Spleen (tissue), 7 donors: Measurements from ENCODE around the gene PRKCZ.

Experiments used
- CTCF ChIP-seq, 11 experiments: fragments of 200-600 bp in 7 of 11; fragments of 450-650 bp in 4 of 11; sonication (generic) in 4 of 11; IDR thresholded peaks in 8 of 11; conservative IDR thresholded peaks in 3 of 11; 1 replicate in 7 of 11; 2 replicates in 4 of 11; pipeline versions ENCODE4 v1.4.0 to v1.8.0; 2016 to 2021; ENCODE audit warnings: antibody characterized with exemption in 11 of 11, inconsistent platforms in 4 of 11, mild to moderate bottlenecking in 1 of 11
- POLR2AphosphoS5 ChIP-seq, 3 donors: sonication (generic); formaldehyde crosslinking; IDR thresholded peaks; one replicate each; pipeline ENCODE4 v1.5.1; 2017; ENCODE audit warnings: antibody characterized with exemption in 3 of 3
- donor health status: DM: no; HTN: no; CAD: no; lungs with moderate emphysema.
- donor health status: DM: no; HTN: no; CAD: no.
- donor health status: DM: no; HTN: no; CAD: no.

GRCh38 chr1:2215329-2215728 is 165.1 kb downstream of the PRKCZ start:
- TF ChIP-seq CTCF (IDR thresholded peaks at IDR 0.05 in 8 of 11, conservative IDR thresholded peaks at IDR 0.05 in 3 of 11) (no peak), POLR2AphosphoS5 (IDR thresholded peaks at IDR 0.05) (no peak)
